HFFc6 (cell line): ENCODE data around the gene CPNE1. TPM values are rescaled to one million over a fixed set of nuclear protein-coding genes. Genes with fewer than 3 reads are reported as not detected.

ENCODE experiments used
- DNase-seq: peaks from one replicate; pipeline ENCODE4 v3.0.0-alpha.2; 2018
- H3K27ac Mint-ChIP-seq: 2 replicates; pipeline ENCODE4 v1.8.0; 2020; ENCODE audit warnings: mild to moderate bottlenecking, mixed read lengths
- H3K27me3 Mint-ChIP-seq: 2 replicates; pipeline ENCODE4 v1.8.0; 2021; ENCODE audit warnings: mild to moderate bottlenecking, moderate library complexity, mixed read lengths; ENCODE audit not compliant: insufficient read depth
- H3K36me3 Mint-ChIP-seq: 2 replicates; pipeline ENCODE4 v1.8.0; 2021; ENCODE audit warnings: low read depth, mixed read lengths
- H3K4me1 Mint-ChIP-seq: 2 replicates; pipeline ENCODE4 v1.8.0; 2020; ENCODE audit warnings: low read depth, mixed read lengths
- H3K4me3 Mint-ChIP-seq: 2 replicates; pipeline ENCODE4 v1.8.0; 2020; ENCODE audit warnings: mild to moderate bottlenecking, moderate library complexity, mixed read lengths
- H3K9me3 Mint-ChIP-seq: 2 replicates; pipeline ENCODE4 v1.8.0; 2020; ENCODE audit warnings: mild to moderate bottlenecking, mixed read lengths
- CTCF ChIP-seq: fragments of 200-600 bp; sonication (generic); IDR thresholded peaks from 2 replicates; pipeline ENCODE4 v1.5.0; 2021; ENCODE audit warnings: antibody characterized with exemption, mild to moderate bottlenecking
- total RNA-seq, 6 experiments: library from RNA; stranded (reverse); fragmentation: NEBNext Ultra II Directional; extraction: Animal tissue kit (Norgen Biotek cat#: 25700); gene quantifications; 2 replicates in 1 of 6; 3 replicates in 5 of 6; pipeline ENCODE4 v1.2.3, GENCODE V29; 2021

The CPNE1 gene
- total RNA-seq, 6 experiments from 2014 or later = 200 to 230 (median 213) TPM

GRCh38 chr20:35699127-35699956 is 34.6 kb upstream of the CPNE1 start, which contains the start of the genes NFS1 and ROMO1:
Gene NFS1 (minus strand): TSS chr20:35699352. CDS start chr20:35699288, 64 bp downstream.
Gene ROMO1 (plus strand): TSS chr20:35699405. CDS start chr20:35699633, 228 bp downstream.
- H3K27ac Mint-ChIP-seq = peak within 1 kb of the TSS; percentile 99
- H3K4me1 Mint-ChIP-seq = peaks cover 63% of the 10 kb centered on the region
- H3K9me3 Mint-ChIP-seq = peaks cover 4% of the 10 kb centered on the region; the same call in 1 of the 2 replicates
- peak within 1 kb of the TSS; percentile 92 for H3K4me3 Mint-ChIP-seq
- peak; percentile 77 for DNase-seq
- peaks cover 53% of the 10 kb centered on the region for H3K36me3 Mint-ChIP-seq
- H3K27me3 Mint-ChIP-seq = peaks cover 31% of the 10 kb centered on the region
- TF ChIP-seq CTCF = peak; percentile 58

- peaks cover 4% of the 10 kb centered on the region; the same call in 1 of the 2 replicates for H3K9me3 Mint-ChIP-seq
- peak overlapping the region; percentile 92 for H3K4me3 Mint-ChIP-seq
- peaks cover 55% of the 10 kb centered on the region for H3K4me1 Mint-ChIP-seq
- no peak for DNase-seq
- peaks cover 44% of the 10 kb centered on the region for H3K36me3 Mint-ChIP-seq
- peak overlapping the region; percentile 84 for H3K27ac Mint-ChIP-seq
- no peak for TF ChIP-seq CTCF
- H3K27me3 Mint-ChIP-seq = peaks cover 31% of the 10 kb centered on the region
Measured at GRCh38 chr20:35698298-35699126, 33.8 kb upstream of the CPNE1 start.

- DNase-seq = no peak
- Mint-ChIP-seq H3K27ac (peak overlapping the region; percentile 84), H3K4me3 (peak overlapping the region; percentile 92), H3K4me1 (peaks cover 48% of the 10 kb centered on the region), H3K27me3 (peaks cover 29% of the 10 kb centered on the region), H3K36me3 (peaks cover 40% of the 10 kb centered on the region), H3K9me3 (peaks cover 4% of the 10 kb centered on the region; the same call in 1 of the 2 replicates)
- no peak for TF ChIP-seq CTCF
Measured at GRCh38 chr20:35697696-35698297, 33.1 kb upstream of the CPNE1 start.

- no peak for DNase-seq
- TF ChIP-seq CTCF = no peak
- peaks cover 26% of the 10 kb centered on the region for H3K36me3 Mint-ChIP-seq
- H3K4me3 Mint-ChIP-seq = no peak overlapping the region
- peaks cover 4% of the 10 kb centered on the region; the same call in 1 of the 2 replicates for H3K9me3 Mint-ChIP-seq
- no peak overlapping the region for H3K27ac Mint-ChIP-seq
- peaks cover 33% of the 10 kb centered on the region for H3K4me1 Mint-ChIP-seq
- peaks cover 16% of the 10 kb centered on the region for H3K27me3 Mint-ChIP-seq
Measured at GRCh38 chr20:35695978-35696377, 31.3 kb upstream of the CPNE1 start.

GRCh38 chr20:35695245-35695749 is 30.6 kb upstream of the CPNE1 start:
- H3K9me3 Mint-ChIP-seq = peaks cover 4% of the 10 kb centered on the region; the same call in 1 of the 2 replicates
- 0 out of 2 replicates have a peak, but pooled peaks have one; percentile 16 for TF ChIP-seq CTCF
- no peak overlapping the region; the same call in 1 of the 2 replicates for H3K4me3 Mint-ChIP-seq
- peaks cover 21% of the 10 kb centered on the region for H3K36me3 Mint-ChIP-seq
- H3K27ac Mint-ChIP-seq = 0 out of 2 replicates have a peak overlapping the region, but pooled peaks have one; percentile 10
- DNase-seq = no peak
- peaks cover 26% of the 10 kb centered on the region for H3K4me1 Mint-ChIP-seq
- H3K27me3 Mint-ChIP-seq = peaks cover 13% of the 10 kb centered on the region
